NCI-H82 treated with DMSO at 0.1 percent for 48 hours (cell line): Measurements from ENCODE around the gene FN3K.

ENCODE experiments used
- DNase-seq: peaks from one replicate; lab custom pipeline; 2025; ENCODE audit not compliant: unreplicated experiment; lab: John Stamatoyannopoulos, UW

Gene FN3K

GRCh38 chr17:82734987-82735866, at the start of gene FN3K:
Gene FN3K, plus strand, starts transcription at chr17:82735615. Its CDS starts 22 bp downstream, at chr17:82735637.
- no peak for DNase-seq

GRCh38 chr17:82686366-82687324, 48.8 kb upstream of the FN3K start:
- no peak for DNase-seq

GRCh38 chr17:82687375-82687861, 48.0 kb upstream of the FN3K start:
- no peak for DNase-seq

GRCh38 chr17:82687871-82688270, 47.5 kb upstream of the FN3K start:
- DNase-seq = no peak

GRCh38 chr17:82689077-82689476, 46.3 kb upstream of the FN3K start:
- no peak for DNase-seq

GRCh38 chr17:82690786-82691489, 44.5 kb upstream of the FN3K start:
- no peak for DNase-seq

GRCh38 chr17:82691714-82692113, 43.7 kb upstream of the FN3K start:
- no peak for DNase-seq

- no peak for DNase-seq
These were observed 43.1 kb upstream of the FN3K start for GRCh38 chr17:82692268-82692667.

GRCh38 chr17:82693168-82693867, 42.1 kb upstream of the FN3K start:
- DNase-seq = no peak

GRCh38 chr17:82694647-82695046, 40.8 kb upstream of the FN3K start:
- DNase-seq = no peak

GRCh38 chr17:82696259-82696658, 39.2 kb upstream of the FN3K start:
- DNase-seq = no peak

- no peak for DNase-seq
These were observed 38.3 kb upstream of the FN3K start for GRCh38 chr17:82696916-82697807.

GRCh38 chr17:82697808-82698064, 37.7 kb upstream of the FN3K start:
- DNase-seq = no peak

- DNase-seq = peak; percentile 97
These were observed 37.1 kb upstream of the FN3K start, which contains the start of gene RAB40B for GRCh38 chr17:82698065-82698973. Gene RAB40B, minus strand, starts transcription at chr17:82698698. Its CDS starts 102 bp downstream, at chr17:82698596.

- no peak for DNase-seq
These were observed 36.4 kb upstream of the FN3K start for GRCh38 chr17:82698974-82699442.

GRCh38 chr17:82699551-82699950, 35.9 kb upstream of the FN3K start:
- DNase-seq = no peak

- no peak for DNase-seq
These were observed 33.0 kb upstream of the FN3K start for GRCh38 chr17:82702231-82702927.
